RWPE2 (cell line): ENCODE data around the gene PSMB5.
A peak's percentile ranks its signal among the peaks of the same experiment; 100 is the strongest.

Source experiments
- ATAC-seq: fragments of 200-7000 bp; cut with Tn5 transposase; 3 replicates; pipeline ENCODE4 v1.9.1; 2021; ENCODE audit warnings: low read depth
- DNase-seq: peaks from one replicate; pipeline ENCODE4 v3.0.0-alpha.2; 2020; ENCODE audit warnings: low spot score
- H3K27ac ChIP-seq: fragments of 450-650 bp; 2 replicates; pipeline ENCODE4 v1.5.1; 2017; ENCODE audit warnings: mild to moderate bottlenecking; ENCODE audit not compliant: poor library complexity, severe bottlenecking
- H3K27me3 ChIP-seq: fragments of 250-450 bp; sonication (Bioruptor Pico); 2 replicates; pipeline ENCODE4 v1.5.1; 2021; ENCODE audit warnings: mild to moderate bottlenecking, moderate library complexity; ENCODE audit not compliant: insufficient read depth, poor library complexity, severe bottlenecking
- H3K36me3 ChIP-seq: fragments of 250-450 bp; sonication (Bioruptor Pico); 2 replicates; pipeline ENCODE4 v1.5.1; 2020; ENCODE audit warnings: low read depth, mild to moderate bottlenecking, moderate library complexity
- H3K4me1 ChIP-seq: fragments of 250-450 bp; sonication (Bioruptor Pico); 2 replicates; pipeline ENCODE4 v1.5.1; 2021; ENCODE audit warnings: mild to moderate bottlenecking, moderate library complexity; ENCODE audit not compliant: insufficient read depth, poor library complexity, severe bottlenecking
- H3K4me3 ChIP-seq: fragments of 250-450 bp; sonication (Bioruptor Pico); 2 replicates; pipeline ENCODE4 v1.5.1; 2021; ENCODE audit warnings: mild to moderate bottlenecking, moderate library complexity; ENCODE audit not compliant: severe bottlenecking
- H3K9me3 ChIP-seq: fragments of 250-450 bp; sonication (Bioruptor Pico); 2 replicates; pipeline ENCODE4 v1.5.1; 2021; ENCODE audit warnings: mild to moderate bottlenecking, moderate library complexity; ENCODE audit not compliant: severe bottlenecking
- CTCF ChIP-seq: fragments of 450-650 bp; IDR thresholded peaks from one replicate; pipeline ENCODE4 v1.5.1; 2017; ENCODE audit warnings: mild to moderate bottlenecking, moderate library complexity; ENCODE audit not compliant: poor library complexity, severe bottlenecking

Gene PSMB5

GRCh38 chr14:23058654-23059504 is 24.2 kb upstream of the PSMB5 start:
- no peak for TF ChIP-seq CTCF
- ATAC-seq (no peak), DNase-seq (peak; percentile 74)
- peaks cover 13% of the 10 kb centered on the region for H3K4me1 ChIP-seq
- H3K36me3 ChIP-seq: peaks cover 53% of the 10 kb centered on the region
- H3K4me3 ChIP-seq: no peak overlapping the region
- no peaks in the 10 kb centered on the region for H3K9me3 ChIP-seq
- peak overlapping the region; percentile 73 for H3K27ac ChIP-seq
- H3K27me3 ChIP-seq: no peaks in the 10 kb centered on the region

- peak; percentile 99 for TF ChIP-seq CTCF
- peak; percentile 63 for ATAC-seq
- peak; percentile 93 for DNase-seq
Observed at GRCh38 chr14:23057757-23058653, 23.3 kb upstream of the PSMB5 start.

GRCh38 chr14:23056956-23057756 is 22.5 kb upstream of the PSMB5 start, which contains the start of gene CDH24:
TSS of gene CDH24 (minus strand) at chr14:23057520. CDS start at chr14:23055733, 1,787 bp downstream.
- peak; percentile 89 for DNase-seq
- Histone ChIP-seq H3K4me3 (peak within 1 kb of the TSS; percentile 76), H3K9me3 (no peaks in the 10 kb centered on the region), H3K36me3 (peaks cover 35% of the 10 kb centered on the region), H3K4me1 (peaks cover 6% of the 10 kb centered on the region), H3K27ac (peak within 1 kb of the TSS; percentile 73), H3K27me3 (no peaks in the 10 kb centered on the region)
- peak; percentile 64 for ATAC-seq
- TF ChIP-seq CTCF: no peak

More at GRCh38 chr14:23057757-23058653, 23.3 kb upstream of the PSMB5 start:
- H3K27me3 ChIP-seq: no peaks in the 10 kb centered on the region
- H3K4me1 ChIP-seq: peaks cover 13% of the 10 kb centered on the region
- H3K4me3 ChIP-seq: peak overlapping the region; percentile 76
- peak overlapping the region; percentile 73 for H3K27ac ChIP-seq
- H3K9me3 ChIP-seq: no peaks in the 10 kb centered on the region
- peaks cover 44% of the 10 kb centered on the region for H3K36me3 ChIP-seq

- Histone ChIP-seq H3K27ac (peak overlapping the region; percentile 73), H3K4me3 (peak overlapping the region; percentile 76), H3K9me3 (no peaks in the 10 kb centered on the region), H3K4me1 (no peaks in the 10 kb centered on the region), H3K27me3 (no peaks in the 10 kb centered on the region), H3K36me3 (peaks cover 28% of the 10 kb centered on the region)
- TF ChIP-seq CTCF: peak; percentile 98
- DNase-seq: peak; percentile 85
- ATAC-seq: peak; percentile 71
Observed at GRCh38 chr14:23056145-23056955, 21.6 kb upstream of the PSMB5 start.
